GM10266 (cell line): Measurements from ENCODE around the gene MYL6.

ENCODE experiments used
- DNase-seq: peaks from one replicate; pipeline ENCODE4 v3.0.0; 2012; ENCODE audit errors: extremely low spot score
- CTCF ChIP-seq: IDR thresholded peaks from 2 replicates; pipeline ENCODE4 v1.5.1; 2012; ENCODE audit warnings: mild to moderate bottlenecking, low read depth; ENCODE audit not compliant: control insufficient read depth, insufficient read depth; ENCODE audit errors: missing control alignments

Gene MYL6

GRCh38 chr12:56208006-56208405, 49.8 kb downstream of the MYL6 start:
- no peak for DNase-seq
- TF ChIP-seq CTCF: no peak
